Endothelial cell of umbilical vein (primary cell): Measurements from ENCODE around the gene GALNT14. TPM values are rescaled to one million over a fixed set of nuclear protein-coding genes. Genes with fewer than 3 reads are reported as not detected.

ENCODE experiments used
- BruUV-seq: library from RNA; stranded (reverse); fragments of 400-500 nt; replicated peaks from 2 replicates; lab custom pipeline; 2021; lab: Mats Ljungman, UMichigan
- CTCF ChIA-PET: fragments of 300-600, 350-600 bp; sonication (Branson Sonifier 250); formaldehyde crosslinking; loops from one replicate; lab custom pipeline; 2021; ENCODE audit warnings: antibody characterized with exemption, inconsistent platforms; lab: Charles Lee
- POLR2A ChIA-PET: fragments of 300-600, 350-600 bp; sonication (Branson Sonifier 250); formaldehyde crosslinking; loops from one replicate; lab custom pipeline; 2021; ENCODE audit warnings: antibody characterized with exemption, inconsistent platforms; lab: Charles Lee
- DNase-seq: peaks from one replicate; pipeline ENCODE4 v3.0.0-alpha.2; 2011; ENCODE audit warnings: low read depth, low spot score
- FAIRE-seq: peaks from 2 replicates; lab custom pipeline; 2011; peaks lifted over from hg19 to GRCh38; lab: Jason Lieb, UNC
- H2AFZ ChIP-seq: 2 replicates; pipeline ENCODE4 v1.6.0; 2012; ENCODE audit warnings: low read depth, low read length, control low read depth, inconsistent platforms
- H3K27ac ChIP-seq: 2 replicates; pipeline ENCODE4 v1.5.1; 2011; ENCODE audit warnings: low read depth, mild to moderate bottlenecking, control low read depth, low read length, moderate library complexity; ENCODE audit not compliant: insufficient read depth
- H3K27me3 ChIP-seq, 2 experiments: 2 replicates each; pipeline versions ENCODE4 v1.6.0 to v1.6.1; 2011; ENCODE audit warnings: low read length in 2 of 2, mixed read lengths in 1 of 2; ENCODE audit not compliant: control insufficient read depth in 2 of 2, insufficient read depth in 2 of 2
- H3K36me3 ChIP-seq, 2 experiments: 2 replicates in 1 of 2; 3 replicates in 1 of 2; pipeline ENCODE4 v1.5.1; 2011; ENCODE audit warnings: low read length in 2 of 2, mild to moderate bottlenecking in 1 of 2, moderate library complexity in 1 of 2; ENCODE audit not compliant: control insufficient read depth in 2 of 2, insufficient read depth in 2 of 2; ENCODE audit errors: extremely low read depth in 1 of 2
- H3K4me1 ChIP-seq: 3 replicates; pipeline ENCODE4 v1.5.1; 2011; ENCODE audit warnings: mild to moderate bottlenecking, low read length; ENCODE audit not compliant: control insufficient read depth, insufficient read depth; ENCODE audit errors: extremely low read depth
- H3K4me2 ChIP-seq: 2 replicates; pipeline ENCODE4 v1.6.1; 2011; ENCODE audit warnings: low read length, control low read depth, mixed read lengths; ENCODE audit not compliant: insufficient read depth
- H3K4me3 ChIP-seq, 3 experiments: fragments of 200-600 bp in 1 of 3; sonication (generic), shearing (Covaris generic) in 1 of 3; replicated peaks in 1 of 3; 2 replicates each; pipeline ENCODE4 v1.5.1; 2011 to 2016; ENCODE audit warnings: control low read depth in 3 of 3, low read length in 3 of 3, mild to moderate bottlenecking in 2 of 3, inconsistent platforms in 1 of 3, low read depth in 1 of 3, moderate library complexity in 1 of 3; ENCODE audit not compliant: insufficient read depth in 1 of 3
- H3K79me2 ChIP-seq: 2 replicates; pipeline ENCODE4 v1.6.0; 2012; ENCODE audit warnings: low read length, inconsistent platforms; ENCODE audit not compliant: control insufficient read depth, insufficient read depth
- H3K9ac ChIP-seq: replicated peaks from 2 replicates; pipeline ENCODE3; 2011; ENCODE audit warnings: low read length, control low read depth; ENCODE audit not compliant: insufficient read depth; ENCODE audit errors: extremely low read depth
- H3K9me1 ChIP-seq: replicated peaks from 3 replicates; pipeline ENCODE4 v1.6.0; 2011; ENCODE audit warnings: mild to moderate bottlenecking, low read length; ENCODE audit not compliant: control insufficient read depth, insufficient read depth; ENCODE audit errors: extremely low read depth
- H3K9me3 ChIP-seq: replicated peaks from 2 replicates; pipeline ENCODE4 v1.5.1; 2012; ENCODE audit warnings: low read length, inconsistent platforms; ENCODE audit not compliant: control insufficient read depth, insufficient read depth
- H4K20me1 ChIP-seq: replicated peaks from 2 replicates; pipeline ENCODE3; 2011; ENCODE audit warnings: mild to moderate bottlenecking, low read length; ENCODE audit not compliant: control insufficient read depth, insufficient read depth; ENCODE audit errors: extremely low read depth
- CTCF ChIP-seq, 2 donors: IDR thresholded peaks; 1 replicate in 1 of 2; 2 replicates in 1 of 2; pipeline ENCODE4 v1.5.1; 2011; ENCODE audit warnings: low read length in 2 of 2, mild to moderate bottlenecking in 2 of 2, moderate library complexity in 2 of 2, control low read depth in 1 of 2, inconsistent platforms in 1 of 2, low read depth in 1 of 2; ENCODE audit not compliant: insufficient read depth in 1 of 2; ENCODE audit errors: extremely low read depth in 1 of 2
- EZH2 ChIP-seq: IDR thresholded peaks from 2 replicates; pipeline ENCODE4 v1.6.1; 2012; ENCODE audit warnings: borderline replicate concordance, low read depth, mild to moderate bottlenecking, moderate library complexity, low read length, inconsistent platforms; ENCODE audit not compliant: severe bottlenecking
- FOS ChIP-seq: IDR thresholded peaks from 2 replicates; pipeline ENCODE4 v1.6.1; 2011; ENCODE audit warnings: mild to moderate bottlenecking, low read length, moderate library complexity, borderline replicate concordance; ENCODE audit not compliant: insufficient read depth
- GATA2 ChIP-seq: IDR thresholded peaks from 2 replicates; pipeline ENCODE4 v1.7.0; 2011; ENCODE audit warnings: low read depth, mild to moderate bottlenecking, moderate library complexity, mixed read lengths, low read length; ENCODE audit not compliant: insufficient read length, insufficient read depth
- JUN ChIP-seq: IDR thresholded peaks from 2 replicates; pipeline ENCODE4 v1.6.1; 2011; ENCODE audit warnings: borderline replicate concordance, low read depth; ENCODE audit not compliant: insufficient read length, insufficient read depth
- MAX ChIP-seq: IDR thresholded peaks from 2 replicates; pipeline ENCODE4 v1.6.1; 2011; ENCODE audit not compliant: insufficient read depth, insufficient read length
- MYC ChIP-seq: IDR thresholded peaks from one replicate; pipeline ENCODE4 v1.6.1; 2011; ENCODE audit warnings: mild to moderate bottlenecking, low read depth, low read length
- POLR2A ChIP-seq: IDR thresholded peaks from 2 replicates; pipeline ENCODE4 v1.6.1; 2012; ENCODE audit warnings: low read depth, mild to moderate bottlenecking, control low read depth, low read length
- POLR2AphosphoS5 ChIP-seq: IDR thresholded peaks from 2 replicates; pipeline ENCODE4 v1.6.1; 2012; ENCODE audit warnings: low read depth, mild to moderate bottlenecking, control low read depth, low read length, moderate library complexity; ENCODE audit not compliant: insufficient read depth
- dilution Hi-C: fragments of 300-500 bp; cut with MboI; formaldehyde crosslinking; loops from one replicate; pipeline ENCODE4 v1.15.0; 2019; ENCODE audit warnings: low sequenced_read_pairs; ENCODE audit not compliant: extremely low pct_ligation_motif_present
- intact Hi-C: fragments of 100-400 bp; cut with micrococcal nuclease; formaldehyde crosslinking; loops from one replicate; pipeline ENCODE4 v1.10.0; 2022
- polyA plus RNA-seq, 4 experiments: library from polyadenylated mRNA; depleted of rRNA in 3 of 4; stranded (reverse) in 3 of 4; unstranded in 1 of 4; fragments of >200 nt; gene quantifications; 2 replicates each; pipeline versions ENCODE4 v1.2.1 to v1.2.3, GENCODE V29; 2011 to 2012; ENCODE audit warnings: missing spikeins in 1 of 4
- total RNA-seq: library from RNA; stranded (reverse); gene quantifications from 2 replicates; pipeline ENCODE4 v1.2.3, GENCODE V29; 2021

The GALNT14 gene
- total and polyA plus RNA-seq, 2 donors (not counting 3 experiments of a cell fraction or from before 2014, with no cell fraction given) = 0.04 to 0.40 TPM

- no TSS peak for BruUV-seq
- no peak overlapping the region for H3K9ac ChIP-seq
These were observed 178.6 kb downstream of the GALNT14 start for GRCh38 chr2:30959653-30960052.

More at GRCh38 chr2:30959653-30960052, 178.6 kb downstream of the GALNT14 start:
- Histone ChIP-seq H3K27ac (no peak overlapping the region), H3K4me1 (no peaks in the 10 kb centered on the region), H3K9me1 (no peaks in the 10 kb centered on the region), H3K79me2 (no peaks in the 10 kb centered on the region), H2AFZ (no peak overlapping the region), H4K20me1 (no peaks in the 10 kb centered on the region), H3K4me3 (no peak overlapping the region), H3K4me2 (no peak overlapping the region), H3K36me3 (no peaks in the 10 kb centered on the region), H3K9me3 (no peaks in the 10 kb centered on the region), H3K27me3 (no peaks in the 10 kb centered on the region)
- intact Hi-C loops = no loop called here
- ChIA-PET POLR2A (no interaction called here), CTCF (no interaction called here)
- TF ChIP-seq POLR2A = no peak
- no peak for TF ChIP-seq POLR2AphosphoS5
- no peak for TF ChIP-seq FOS
- TF ChIP-seq MAX = no peak
- TF ChIP-seq EZH2 = no peak
- TF ChIP-seq JUN = no peak
- TF ChIP-seq CTCF (IDR thresholded peaks at IDR 0.05; ENCODE audit: extremely low read depth in 1 of 2, insufficient read depth in 1 of 2, low read depth in 1 of 2, low read length in 2 of 2) = no peak
- no peak for TF ChIP-seq GATA2
- TF ChIP-seq MYC = no peak
- no peak for FAIRE-seq
- no peak for DNase-seq
- dilution Hi-C loops = no loop called here
